SK-N-SH (cell line): ENCODE data around the gene AGBL5. TPM values are rescaled to one million over a fixed set of nuclear protein-coding genes. Genes with fewer than 3 reads are reported as not detected.

ENCODE experiments used
- CTCF ChIA-PET: fragments of 300-600, 350-600 bp; formaldehyde crosslinking; extraction: SDS; loops from one replicate; lab custom pipeline; 2021; lab: Yijun Ruan, JAX
- POLR2A ChIA-PET: fragments of 350-600 bp; sonication (Branson Sonifier 250); formaldehyde crosslinking; extraction: SDS; loops from one replicate; lab custom pipeline; 2020; ENCODE audit warnings: antibody characterized with exemption, inconsistent platforms; lab: Yijun Ruan, JAX
- DNase-seq: peaks from one replicate; pipeline ENCODE4 v3.0.0; 2012
- H2AFZ ChIP-seq: fragments of 200-600 bp; sonication (generic); 2 replicates; pipeline ENCODE4 v1.8.1; 2016; ENCODE audit warnings: antibody characterized with exemption, mild to moderate bottlenecking, low read depth
- H3F3A ChIP-seq: fragments of 200-600 bp; sonication (generic); replicated peaks from 2 replicates; pipeline ENCODE3; 2016; ENCODE audit warnings: antibody characterized with exemption, mild to moderate bottlenecking; ENCODE audit not compliant: insufficient read depth
- H3K27ac ChIP-seq, 2 experiments: fragments of 200-500 bp in 1 of 2; fragments of 200-600 bp in 1 of 2; sonication (Bioruptor generic) in 1 of 2; sonication (generic), shearing (Covaris generic) in 1 of 2; 2 replicates each; pipeline versions ENCODE4 v1.5.1 to v1.6.1; 2014 to 2016; ENCODE audit warnings: low read depth in 2 of 2, inconsistent platforms in 1 of 2, low read length in 1 of 2, mild to moderate bottlenecking in 1 of 2, mixed read lengths in 1 of 2
- H3K27me3 ChIP-seq: fragments of 200-600 bp; sonication (generic), shearing (Covaris generic); 2 replicates; pipeline ENCODE4 v1.6.1; 2016; ENCODE audit warnings: mixed run types; ENCODE audit not compliant: insufficient read depth
- H3K36me3 ChIP-seq, 2 experiments: fragments of 200-500 bp in 1 of 2; fragments of 200-600 bp in 1 of 2; sonication (Bioruptor generic) in 1 of 2; sonication (generic) in 1 of 2; replicated peaks in 1 of 2; 2 replicates each; pipeline versions ENCODE3 to v1.5.1; 2014 to 2016; ENCODE audit warnings: low read length in 1 of 2, mild to moderate bottlenecking in 1 of 2; ENCODE audit not compliant: insufficient read depth in 2 of 2, control insufficient read depth in 1 of 2
- H3K4me1 ChIP-seq, 2 experiments: fragments of 200-500 bp in 1 of 2; fragments of 200-600 bp in 1 of 2; sonication (Bioruptor generic) in 1 of 2; sonication (generic), shearing (Covaris generic) in 1 of 2; 2 replicates each; pipeline versions ENCODE4 v1.5.1 to v1.6.1; 2014 to 2016; ENCODE audit warnings: low read depth in 1 of 2, low read length in 1 of 2, mixed run types in 1 of 2; ENCODE audit not compliant: insufficient read depth in 2 of 2, control insufficient read depth in 1 of 2
- H3K4me2 ChIP-seq: fragments of 200-600 bp; sonication (generic), shearing (Covaris generic); 2 replicates; pipeline ENCODE4 v1.6.1; 2017; ENCODE audit warnings: mixed run types
- H3K4me3 ChIP-seq, 2 experiments: fragments of 200-500 bp in 1 of 2; fragments of 200-600 bp in 1 of 2; sonication (Bioruptor generic) in 1 of 2; sonication (generic), shearing (Covaris generic) in 1 of 2; 2 replicates each; pipeline versions ENCODE4 v1.5.1 to v1.8.1; 2014 to 2016; ENCODE audit warnings: low read depth in 2 of 2, inconsistent platforms in 1 of 2, low read length in 1 of 2, mild to moderate bottlenecking in 1 of 2, mixed read lengths in 1 of 2, moderate library complexity in 1 of 2
- H3K79me2 ChIP-seq: fragments of 200-600 bp; sonication (generic); 2 replicates; pipeline ENCODE4 v1.8.1; 2017; ENCODE audit warnings: mild to moderate bottlenecking; ENCODE audit not compliant: insufficient read depth
- H3K9ac ChIP-seq: fragments of 200-600 bp; sonication (generic); 2 replicates; pipeline ENCODE4 v1.6.1; 2017; ENCODE audit warnings: mixed run types
- H3K9me2 ChIP-seq: fragments of 200-600 bp; sonication (generic); 2 replicates; pipeline ENCODE4 v1.6.1; 2017; ENCODE audit warnings: mixed run types
- H3K9me3 ChIP-seq: fragments of 200-600 bp; sonication (generic); 2 replicates; pipeline ENCODE4 v1.6.1; 2017; ENCODE audit warnings: mixed run types, mild to moderate bottlenecking, moderate library complexity
- H4K20me1 ChIP-seq: fragments of 200-600 bp; sonication (generic); 2 replicates; pipeline ENCODE4 v1.6.1; 2017; ENCODE audit warnings: mild to moderate bottlenecking, mixed run types; ENCODE audit not compliant: insufficient read depth
- ELF1 ChIP-seq: IDR thresholded peaks from 2 replicates; pipeline ENCODE4 v1.4.0; 2012
- FOXM1 ChIP-seq: IDR thresholded peaks from 2 replicates; pipeline ENCODE4 v1.4.0; 2012; ENCODE audit warnings: low read depth, mild to moderate bottlenecking
- MAX ChIP-seq: IDR thresholded peaks from 2 replicates; pipeline ENCODE4 v1.4.0; 2012; ENCODE audit warnings: low read depth
- MEF2A ChIP-seq: IDR thresholded peaks from 2 replicates; pipeline ENCODE4 v1.4.0; 2012; ENCODE audit warnings: low read depth, borderline replicate concordance
- REST ChIP-seq: IDR thresholded peaks from 2 replicates; pipeline ENCODE4 v1.6.1; 2012; ENCODE audit warnings: mild to moderate bottlenecking, low read depth, low read length, moderate library complexity
- SIN3A ChIP-seq: IDR thresholded peaks from 2 replicates; pipeline ENCODE4 v1.6.1; 2012; ENCODE audit warnings: low read depth, mild to moderate bottlenecking, low read length, moderate library complexity, borderline replicate concordance
- TAF1 ChIP-seq: IDR thresholded peaks from 2 replicates; pipeline ENCODE4 v1.6.1; 2012; ENCODE audit warnings: low read depth, mild to moderate bottlenecking, low read length, moderate library complexity, borderline replicate concordance
- TCF12 ChIP-seq: IDR thresholded peaks from 2 replicates; pipeline ENCODE4 v1.4.0; 2012
- USF1 ChIP-seq: IDR thresholded peaks from 2 replicates; pipeline ENCODE4 v1.4.0; 2012; ENCODE audit warnings: low read depth, borderline replicate concordance
- WGBS: methylation state at CpG from one replicate; pipeline ENCODE4 v1.1.6; 2017; ENCODE audit warnings: low lambda C conversion rate; 5-methylcytosine and 5-hydroxymethylcytosine counted together
- polyA plus RNA-seq, 3 experiments: library from polyadenylated mRNA; depleted of rRNA; stranded (reverse); fragments of >200 nt; gene quantifications; 2 replicates each; pipeline ENCODE4 v1.2.3, GENCODE V29; 2012

AGBL5 gene
- polyA plus RNA-seq, 1 of the 3 experiments (the other 2 are of a cell fraction), result 45.5 TPM

GRCh38 chr2:27082773-27083409, 31.4 kb downstream of the AGBL5 start:
- 87% methylated on average over 8 of the region's 27 CpGs for WGBS
- DNase-seq, result no peak

More at GRCh38 chr2:27082773-27083409, 31.4 kb downstream of the AGBL5 start:
- Histone ChIP-seq H3K9ac (no peak overlapping the region), H4K20me1 (peaks cover 16% of the 10 kb centered on the region; the same call in 1 of the 2 replicates), H3F3A (peaks cover 11% of the 10 kb centered on the region), H3K27ac (no peak overlapping the region; a peak in 1 of 4 replicates), H2AFZ (no peak overlapping the region), H3K9me2 (no peaks in the 10 kb centered on the region), H3K36me3 (peaks cover 16 to 38% of the 10 kb centered on the region in 2 experiments), H3K4me2 (no peak overlapping the region), H3K4me3 (no peak overlapping the region), H3K9me3 (no peaks in the 10 kb centered on the region)
- ChIA-PET CTCF (interaction anchor here (1.0 to 14.6 kb wide), 8 partner anchors 15 to 237 kb away, joined by 5 to 227 read pairs (median 28); partner anchors contain the start of genes AGBL5 and OST4), POLR2A (interaction anchor here (1.3 to 6.7 kb wide), 4 partner anchors 10 to 32 kb away, joined by 3 to 63 read pairs (median 12); partner anchors contain the start of genes AGBL5 and OST4)
- TF ChIP-seq MEF2A (no peak), SIN3A (no peak), TCF12 (no peak), TAF1 (no peak), FOXM1 (no peak), REST (no peak), MAX (no peak), ELF1 (no peak), USF1 (no peak)
- TF ChIP-seq, all 33 proteins: peak for 0
- H3K4me1 ChIP-seq, result peaks cover 20 to 57% of the 10 kb centered on the region in 2 experiments
- no peaks in the 10 kb centered on the region for H3K27me3 ChIP-seq
- peaks cover 32% of the 10 kb centered on the region for H3K79me2 ChIP-seq
